ENCODE data around the gene FRMPD2.
"Not testable (repeated sequence)": the region's sequence is repeated elsewhere in the genome, so short reads cannot be mapped to it uniquely, and the experiment has no call there.

Gene FRMPD2

GRCh38 chr10:48232717-48233447 is 41.6 kb downstream of the FRMPD2 start:
- FAIRE-seq (no peak), DNase-seq (ENCODE audit: insufficient read length, low spot score) (no peak)
- no peak for TF ChIP-seq CTCF (IDR thresholded peaks at IDR 0.05; ENCODE audit: insufficient read depth, missing control alignments)

- no peak for TF ChIP-seq CTCF (IDR thresholded peaks at IDR 0.05; ENCODE audit: insufficient read depth, missing control alignments)
- DNase-seq (ENCODE audit: insufficient read length, low spot score) (no peak), FAIRE-seq (no peak)
These were observed 42.7 kb downstream of the FRMPD2 start for GRCh38 chr10:48231699-48232315.

GRCh38 chr10:48231178-48231577 is 43.3 kb downstream of the FRMPD2 start:
- TF ChIP-seq CTCF (IDR thresholded peaks at IDR 0.05; ENCODE audit: insufficient read depth, missing control alignments), result no peak
- no peak for FAIRE-seq
- no peak for DNase-seq (ENCODE audit: insufficient read length, low spot score)

GRCh38 chr10:48227213-48227612 is 47.3 kb downstream of the FRMPD2 start:
- TF ChIP-seq CTCF (IDR thresholded peaks at IDR 0.05; ENCODE audit: insufficient read depth, missing control alignments), result no peak
- FAIRE-seq, result no peak
- DNase-seq (ENCODE audit: insufficient read length, low spot score), result no peak

- TF ChIP-seq CTCF (IDR thresholded peaks at IDR 0.05; ENCODE audit: insufficient read depth, missing control alignments), result no peak
- DNase-seq (ENCODE audit: insufficient read length, low spot score) (no peak), FAIRE-seq (no peak)
These were observed 49.4 kb downstream of the FRMPD2 start for GRCh38 chr10:48224979-48225560.

GRCh38 chr10:48224296-48224695 is 50.2 kb downstream of the FRMPD2 start:
- no peak for FAIRE-seq
- no peak for TF ChIP-seq CTCF (IDR thresholded peaks at IDR 0.05; ENCODE audit: insufficient read depth, missing control alignments)

GRCh38 chr10:48221814-48222213 is 52.7 kb downstream of the FRMPD2 start:
- DNase-seq (ENCODE audit: insufficient read length, low spot score), result no peak
- no peak for TF ChIP-seq CTCF (IDR thresholded peaks at IDR 0.05; ENCODE audit: insufficient read depth, missing control alignments)
- FAIRE-seq, result no peak

More at GRCh38 chr10:48224296-48224695, 50.2 kb downstream of the FRMPD2 start:
- no peak for DNase-seq (ENCODE audit: insufficient read length, low spot score)

GRCh38 chr10:48221031-48221430 is 53.5 kb downstream of the FRMPD2 start:
- not testable (repeated sequence) for FAIRE-seq; DNase-seq (ENCODE audit: insufficient read length, low spot score)

Measured in D721Med (cell line).